NOMO-1 treated with dmso at 0.1 percent for 144 hours (cell line): ENCODE data around the gene TRIM54.
A peak's percentile ranks its signal among the peaks of the same experiment; 100 is the strongest.

Experiments
- DNase-seq: peaks from one replicate; lab custom pipeline; 2025; ENCODE audit not compliant: unreplicated experiment; lab: John Stamatoyannopoulos, UW

Gene TRIM54

GRCh38 chr2:27281855-27282559 lies at the start of gene TRIM54:
Gene TRIM54 (plus strand): TSS chr2:27282429. CDS start chr2:27282732, 303 bp downstream.
- DNase-seq, result no peak

GRCh38 chr2:27233341-27233740 lies 48.9 kb upstream of the TRIM54 start:
- no peak for DNase-seq

- DNase-seq, result no peak
These were observed 46.1 kb upstream of the TRIM54 start for GRCh38 chr2:27236136-27236535.

GRCh38 chr2:27236626-27237025 lies 45.6 kb upstream of the TRIM54 start:
- no peak for DNase-seq

- no peak for DNase-seq
These were observed 44.8 kb upstream of the TRIM54 start for GRCh38 chr2:27237341-27237945.

GRCh38 chr2:27238976-27239375 lies 43.3 kb upstream of the TRIM54 start:
- DNase-seq, result no peak

- DNase-seq, result no peak
These were observed 41.8 kb upstream of the TRIM54 start for GRCh38 chr2:27240406-27240805.

- DNase-seq, result no peak
These were observed 40.2 kb upstream of the TRIM54 start for GRCh38 chr2:27241761-27242613.

- no peak for DNase-seq
These were observed 39.6 kb upstream of the TRIM54 start for GRCh38 chr2:27242614-27242951.

GRCh38 chr2:27243391-27244130 lies 38.7 kb upstream of the TRIM54 start:
- no peak for DNase-seq

GRCh38 chr2:27245116-27245515 lies 37.1 kb upstream of the TRIM54 start:
- no peak for DNase-seq

GRCh38 chr2:27245626-27246025 lies 36.6 kb upstream of the TRIM54 start:
- no peak for DNase-seq

GRCh38 chr2:27247893-27248292 lies 34.3 kb upstream of the TRIM54 start:
- no peak for DNase-seq

GRCh38 chr2:27249159-27249890 lies 32.9 kb upstream of the TRIM54 start:
- no peak for DNase-seq

- DNase-seq, result peak; percentile 16
These were observed 32.2 kb upstream of the TRIM54 start for GRCh38 chr2:27249891-27250651.

GRCh38 chr2:27250652-27251379 lies 31.4 kb upstream of the TRIM54 start:
- DNase-seq, result no peak

GRCh38 chr2:27251766-27252165 lies 30.5 kb upstream of the TRIM54 start:
- DNase-seq, result no peak

GRCh38 chr2:27255187-27255586 lies 27.0 kb upstream of the TRIM54 start:
- no peak for DNase-seq

GRCh38 chr2:27255660-27256059 lies 26.6 kb upstream of the TRIM54 start:
- DNase-seq, result no peak
